ENCODE measurements around the gene LAIR2.
"Not testable (repeated sequence)": the region's sequence is repeated elsewhere in the genome, so short reads cannot be mapped to it uniquely, and the experiment has no call there.

LAIR2 gene

GRCh38 chr19:54464630-54465425, 37.8 kb upstream of the LAIR2 start:
- Histone ChIP-seq H3K27ac (ENCODE audit: low read length) (no peak overlapping the region), H3K4me1 (ENCODE audit: insufficient read depth, low read length) (peaks cover 16% of the 10 kb centered on the region), H3K27me3 (ENCODE audit: insufficient read depth, low read length, poor library complexity) (peaks cover 6% of the 10 kb centered on the region), H3K4me2 (ENCODE audit: insufficient read depth, low read length) (peak overlapping the region; percentile 96), H3K79me2 (ENCODE audit: insufficient read depth, low read length) (peaks cover 3% of the 10 kb centered on the region; the same call in 1 of the 2 replicates), H2AFZ (ENCODE audit: low read depth, low read length) (peak overlapping the region; percentile 77), H3K36me3 (ENCODE audit: insufficient read depth, low read length) (peaks cover 29% of the 10 kb centered on the region), H3K4me3 (ENCODE audit: low read depth in 1 of 2, low read length in 2 of 2) (peak overlapping the region; percentile 35 to 62; a peak in 3 of 4 replicates), H4K20me1 (ENCODE audit: insufficient read depth, low read length) (peaks cover 30% of the 10 kb centered on the region), H3K9me3 (ENCODE audit: insufficient read depth, low read length, severe bottlenecking) (no peaks in the 10 kb centered on the region), H3K9ac (ENCODE audit: low read depth, low read length) (peak overlapping the region; percentile 52)
- DNase-seq (peak; percentile 67), ATAC-seq (ENCODE audit: insufficient read depth, low read depth) (peak; percentile 78)
- TF ChIP-seq, protein P1, sequence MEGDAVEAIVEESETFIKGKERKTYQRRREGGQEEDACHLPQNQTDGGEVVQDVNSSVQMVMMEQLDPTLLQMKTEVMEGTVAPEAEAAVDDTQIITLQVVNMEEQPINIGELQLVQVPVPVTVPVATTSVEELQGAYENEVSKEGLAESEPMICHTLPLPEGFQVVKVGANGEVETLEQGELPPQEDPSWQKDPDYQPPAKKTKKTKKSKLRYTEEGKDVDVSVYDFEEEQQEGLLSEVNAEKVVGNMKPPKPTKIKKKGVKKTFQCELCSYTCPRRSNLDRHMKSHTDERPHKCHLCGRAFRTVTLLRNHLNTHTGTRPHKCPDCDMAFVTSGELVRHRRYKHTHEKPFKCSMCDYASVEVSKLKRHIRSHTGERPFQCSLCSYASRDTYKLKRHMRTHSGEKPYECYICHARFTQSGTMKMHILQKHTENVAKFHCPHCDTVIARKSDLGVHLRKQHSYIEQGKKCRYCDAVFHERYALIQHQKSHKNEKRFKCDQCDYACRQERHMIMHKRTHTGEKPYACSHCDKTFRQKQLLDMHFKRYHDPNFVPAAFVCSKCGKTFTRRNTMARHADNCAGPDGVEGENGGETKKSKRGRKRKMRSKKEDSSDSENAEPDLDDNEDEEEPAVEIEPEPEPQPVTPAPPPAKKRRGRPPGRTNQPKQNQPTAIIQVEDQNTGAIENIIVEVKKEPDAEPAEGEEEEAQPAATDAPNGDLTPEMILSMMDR (IDR thresholded peaks at IDR 0.05; ENCODE audit: borderline replicate concordance, extremely low read depth, low read length, poor library complexity, severe bottlenecking), result no peak
- no peak for TF ChIP-seq EZH2 (IDR thresholded peaks at IDR 0.05; ENCODE audit: borderline replicate concordance, low read depth, low read length, severe bottlenecking)

- ATAC-seq (ENCODE audit: insufficient read depth, low read depth) (no peak), DNase-seq (no peak)
- Histone ChIP-seq H3K27me3 (ENCODE audit: insufficient read depth, low read length, poor library complexity) (peaks cover 11% of the 10 kb centered on the region), H3K9ac (ENCODE audit: low read depth, low read length) (no peak overlapping the region), H3K9me3 (ENCODE audit: insufficient read depth, low read length, severe bottlenecking) (no peaks in the 10 kb centered on the region), H3K27ac (ENCODE audit: low read length) (no peak overlapping the region), H4K20me1 (ENCODE audit: insufficient read depth, low read length) (peaks cover 25% of the 10 kb centered on the region), H3K36me3 (ENCODE audit: insufficient read depth, low read length) (peaks cover 23% of the 10 kb centered on the region), H3K4me2 (ENCODE audit: insufficient read depth, low read length) (no peak overlapping the region), H3K4me1 (ENCODE audit: insufficient read depth, low read length) (peaks cover 16% of the 10 kb centered on the region), H2AFZ (ENCODE audit: low read depth, low read length) (no peak overlapping the region), H3K4me3 (ENCODE audit: low read depth in 1 of 2, low read length in 2 of 2) (no peak overlapping the region), H3K79me2 (ENCODE audit: insufficient read depth, low read length) (no peaks in the 10 kb centered on the region)
- TF ChIP-seq, protein P1 (IDR thresholded peaks at IDR 0.05; ENCODE audit: borderline replicate concordance, extremely low read depth, low read length, poor library complexity, severe bottlenecking), result no peak
- no peak for TF ChIP-seq EZH2 (IDR thresholded peaks at IDR 0.05; ENCODE audit: borderline replicate concordance, low read depth, low read length, severe bottlenecking)
Measured at GRCh38 chr19:54465426-54466109, 37.1 kb upstream of the LAIR2 start.

DNA sequence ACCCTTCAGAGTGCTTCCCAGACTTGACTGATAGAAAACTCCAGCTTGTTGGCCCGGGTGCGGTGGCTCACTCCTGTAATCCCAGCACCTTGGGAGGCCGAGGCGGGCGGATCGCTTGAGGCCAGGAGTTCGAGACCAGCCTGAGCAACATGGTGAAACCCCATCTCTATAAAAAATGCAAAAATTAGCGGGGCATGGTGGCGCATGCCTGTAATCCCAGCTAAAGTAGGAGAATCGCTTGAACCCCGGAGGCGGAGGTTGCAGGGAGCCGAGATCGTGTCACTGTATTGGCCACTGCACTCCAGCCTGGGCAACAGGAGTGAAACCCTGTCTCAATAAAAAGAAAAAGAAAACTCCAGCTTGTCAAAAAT, 36.5 kb upstream of the LAIR2 start:
- H3K4me3 ChIP-seq (ENCODE audit: low read depth in 1 of 2, low read length in 2 of 2), result not testable (repeated sequence)

DNA sequence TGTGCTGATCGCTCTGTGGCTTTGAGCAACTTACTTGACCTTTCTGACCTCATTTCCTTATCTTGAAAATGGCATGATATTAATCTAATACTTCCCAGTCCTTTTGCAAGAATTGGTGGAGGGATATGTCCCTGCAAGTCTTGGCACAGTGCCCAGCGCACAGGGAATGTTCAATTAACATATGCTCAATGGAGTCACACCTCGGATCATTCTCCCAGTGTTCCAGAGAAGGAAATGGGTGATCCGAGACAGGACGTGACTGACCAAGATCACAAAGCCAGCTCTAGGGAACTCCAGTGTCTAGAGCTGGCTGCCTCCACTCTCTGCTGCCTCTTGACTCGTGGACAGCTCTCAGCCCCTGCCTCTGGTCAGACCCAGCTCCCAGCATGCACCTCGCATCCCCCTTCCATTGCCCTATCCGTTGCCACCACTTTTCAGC, 33.1 kb upstream of the LAIR2 start:
- H4K20me1 ChIP-seq (ENCODE audit: insufficient read depth, low read length), result 0 out of 2 replicates have a peak, but pooled peaks cover 4% of the 10 kb centered on the region
- TF ChIP-seq, protein P1 (IDR thresholded peaks at IDR 0.05; ENCODE audit: borderline replicate concordance, extremely low read depth, low read length, poor library complexity, severe bottlenecking), result no peak
- no peak for TF ChIP-seq EZH2 (IDR thresholded peaks at IDR 0.05; ENCODE audit: borderline replicate concordance, low read depth, low read length, severe bottlenecking)
- DNase-seq, result no peak
- peaks cover 21% of the 10 kb centered on the region for H3K27me3 ChIP-seq (ENCODE audit: insufficient read depth, low read length, poor library complexity)
- H3K27ac ChIP-seq (ENCODE audit: low read length), result no peak overlapping the region
- peaks cover 3% of the 10 kb centered on the region for H3K4me1 ChIP-seq (ENCODE audit: insufficient read depth, low read length)
- no peak overlapping the region for H3K4me3 ChIP-seq (ENCODE audit: low read depth in 1 of 2, low read length in 2 of 2)
- H3K9ac ChIP-seq (ENCODE audit: low read depth, low read length), result no peak overlapping the region
- H3K4me2 ChIP-seq (ENCODE audit: insufficient read depth, low read length), result no peak overlapping the region
- H3K36me3 ChIP-seq (ENCODE audit: insufficient read depth, low read length), result no peaks in the 10 kb centered on the region
- no peaks in the 10 kb centered on the region for H3K9me3 ChIP-seq (ENCODE audit: insufficient read depth, low read length, severe bottlenecking)
- no peak overlapping the region for H2AFZ ChIP-seq (ENCODE audit: low read depth, low read length)
- ATAC-seq (ENCODE audit: insufficient read depth, low read depth), result no peak
- H3K79me2 ChIP-seq (ENCODE audit: insufficient read depth, low read length), result no peaks in the 10 kb centered on the region

More for the DNA sequence above, 36.5 kb upstream of the LAIR2 start:
- ATAC-seq (ENCODE audit: insufficient read depth, low read depth); H2AFZ ChIP-seq (ENCODE audit: low read depth, low read length); H3K9ac ChIP-seq (ENCODE audit: low read depth, low read length); DNase-seq; H3K9me3 ChIP-seq (ENCODE audit: insufficient read depth, low read length, severe bottlenecking); H3K79me2 ChIP-seq (ENCODE audit: insufficient read depth, low read length); H3K4me2 ChIP-seq (ENCODE audit: insufficient read depth, low read length); H3K27ac ChIP-seq (ENCODE audit: low read length): not testable (repeated sequence)
- Histone ChIP-seq H3K36me3 (ENCODE audit: insufficient read depth, low read length) (peaks cover 18% of the 10 kb centered on the region), H3K27me3 (ENCODE audit: insufficient read depth, low read length, poor library complexity) (peaks cover 16% of the 10 kb centered on the region), H3K4me1 (ENCODE audit: insufficient read depth, low read length) (peaks cover 16% of the 10 kb centered on the region), H4K20me1 (ENCODE audit: insufficient read depth, low read length) (peaks cover 20% of the 10 kb centered on the region)
